Activated naive CD8-positive, alpha-beta T cell (primary cell): Measurements from ENCODE around the gene RPS6KA2.

ENCODE experiments used
- H3K27ac Mint-ChIP-seq: one replicate; pipeline ENCODE4 v1.8.0; 2021; ENCODE audit warnings: mixed read lengths
- H3K27me3 Mint-ChIP-seq: one replicate; pipeline ENCODE4 v1.8.0; 2021; ENCODE audit warnings: mixed read lengths
- H3K36me3 Mint-ChIP-seq: one replicate; pipeline ENCODE4 v1.8.0; 2021; ENCODE audit warnings: mixed read lengths
- H3K4me1 Mint-ChIP-seq: one replicate; pipeline ENCODE4 v1.8.0; 2021; ENCODE audit warnings: low read depth, mixed read lengths
- H3K4me3 Mint-ChIP-seq: one replicate; pipeline ENCODE4 v1.8.0; 2021; ENCODE audit warnings: mild to moderate bottlenecking, mixed read lengths
- H3K9me3 Mint-ChIP-seq: one replicate; pipeline ENCODE4 v1.8.0; 2021; ENCODE audit warnings: low read depth, mixed read lengths

The RPS6KA2 gene

DNA sequence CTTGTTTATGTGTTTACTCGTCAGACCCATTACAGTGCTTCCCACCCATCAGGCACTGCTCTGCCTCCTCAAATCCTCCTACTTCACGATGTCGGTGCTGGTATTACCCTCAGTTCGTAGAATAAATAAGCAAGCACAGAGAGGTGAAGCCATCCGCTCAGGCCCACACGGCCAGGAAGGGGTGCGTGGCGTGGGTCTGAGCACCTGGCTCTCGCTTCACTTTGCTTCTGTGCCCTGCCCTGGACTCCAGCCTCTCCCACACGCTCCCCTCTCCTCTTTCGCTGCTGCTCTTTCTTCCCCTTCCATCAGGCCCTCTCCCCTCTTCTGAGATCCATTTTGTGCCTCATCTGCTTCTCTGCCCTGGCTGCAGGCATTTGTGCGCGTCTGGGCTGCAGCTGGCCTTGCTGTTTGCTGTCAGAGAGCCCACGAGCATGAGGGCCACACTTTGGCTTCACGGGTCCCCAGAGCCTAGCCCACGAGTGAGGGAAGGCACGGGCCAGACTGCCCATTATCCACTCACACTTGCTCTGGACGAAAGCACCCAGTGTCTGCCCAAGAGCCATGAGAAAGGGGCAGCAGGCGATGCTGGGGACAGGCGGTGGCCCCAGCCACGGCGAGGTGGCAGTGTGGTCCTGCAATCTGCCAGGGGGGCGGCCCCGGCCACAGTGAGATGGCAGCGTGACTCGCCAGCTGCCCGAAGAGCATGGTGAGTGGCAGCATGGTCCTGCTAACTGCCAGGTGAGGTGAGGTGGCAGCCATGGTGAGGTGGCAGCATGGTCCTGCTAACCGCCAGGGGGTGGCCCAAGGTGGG is 148.1 kb downstream of the RPS6KA2 start:
- Mint-ChIP-seq H3K9me3 (no peaks in the 10 kb centered on the region), H3K27me3 (no peaks in the 10 kb centered on the region), H3K27ac (no peak overlapping the region), H3K36me3 (peaks cover 3% of the 10 kb centered on the region), H3K4me3 (no peak overlapping the region), H3K4me1 (peaks cover 3% of the 10 kb centered on the region)

DNA sequence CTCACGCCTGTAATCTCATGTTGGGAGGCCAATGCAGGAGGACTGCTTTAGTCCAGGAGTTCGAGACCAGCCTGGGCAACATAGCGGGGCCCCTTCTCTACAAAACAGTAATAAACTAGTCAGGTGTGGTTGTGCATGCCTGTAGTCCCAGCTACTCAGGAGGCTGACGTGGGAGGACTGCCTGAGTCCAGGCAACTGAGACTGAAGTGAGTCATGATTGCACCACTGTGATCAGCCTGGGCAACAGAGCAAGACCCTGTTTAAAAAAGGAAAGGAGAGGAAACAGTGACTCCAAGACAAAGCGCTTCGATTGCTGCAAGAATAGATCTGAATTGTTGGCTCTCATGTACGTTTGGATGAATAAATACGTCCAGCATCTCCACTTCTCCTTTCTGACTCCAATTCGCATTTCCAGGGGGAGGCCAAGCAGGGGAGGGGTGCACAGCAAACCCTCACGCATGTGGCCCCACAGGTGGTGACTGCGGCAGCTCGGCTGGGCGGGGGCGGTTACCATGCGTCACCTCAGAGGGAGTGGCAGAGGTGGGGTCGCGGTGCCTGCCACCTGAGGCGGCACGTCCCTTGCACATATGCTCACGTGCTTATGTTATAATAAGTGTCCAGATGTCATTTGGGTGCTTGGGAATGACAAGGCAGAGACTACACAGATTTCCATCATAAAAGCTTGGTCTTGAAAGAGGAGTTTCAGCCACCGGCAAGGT is 149.2 kb downstream of the RPS6KA2 start:
- H3K36me3 Mint-ChIP-seq: peaks cover 3% of the 10 kb centered on the region
- peaks cover 4% of the 10 kb centered on the region for H3K4me1 Mint-ChIP-seq
- H3K27me3 Mint-ChIP-seq: no peaks in the 10 kb centered on the region
- no peaks in the 10 kb centered on the region for H3K9me3 Mint-ChIP-seq
- no peak overlapping the region for H3K4me3 Mint-ChIP-seq
- H3K27ac Mint-ChIP-seq: no peak overlapping the region

DNA sequence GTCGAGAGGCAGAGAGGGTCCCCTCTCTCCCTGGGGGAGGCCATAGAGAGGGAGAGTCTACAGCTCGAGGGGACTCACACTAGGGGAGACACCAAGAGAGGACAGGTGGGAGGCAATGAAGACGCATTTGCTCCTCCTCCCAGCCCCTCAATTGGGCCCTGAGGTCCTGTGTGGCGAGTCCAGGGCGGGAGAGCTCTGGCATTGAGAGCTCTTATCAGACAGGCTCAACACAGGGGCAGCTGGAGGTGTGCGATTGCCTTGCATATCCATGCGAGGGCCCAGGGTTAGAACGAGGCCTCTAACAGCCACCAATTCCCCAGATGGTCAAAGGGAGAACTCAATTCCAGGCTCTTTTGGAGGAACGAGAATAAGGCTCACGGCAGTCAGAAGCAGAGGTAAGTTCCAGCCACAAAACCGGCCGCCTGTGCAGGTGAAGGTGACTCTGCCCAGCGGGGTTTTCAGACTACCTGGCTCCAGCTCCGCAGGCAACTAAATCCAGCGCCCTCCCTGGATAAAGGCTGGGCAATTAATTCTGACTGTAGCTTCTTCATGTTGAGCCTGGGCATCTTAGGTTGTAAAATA is 150.3 kb downstream of the RPS6KA2 start:
- no peak overlapping the region for H3K27ac Mint-ChIP-seq
- H3K4me1 Mint-ChIP-seq: peaks cover 4% of the 10 kb centered on the region
- peaks cover 3% of the 10 kb centered on the region for H3K36me3 Mint-ChIP-seq
- no peaks in the 10 kb centered on the region for H3K27me3 Mint-ChIP-seq
- H3K9me3 Mint-ChIP-seq: no peaks in the 10 kb centered on the region
- no peak overlapping the region for H3K4me3 Mint-ChIP-seq

DNA sequence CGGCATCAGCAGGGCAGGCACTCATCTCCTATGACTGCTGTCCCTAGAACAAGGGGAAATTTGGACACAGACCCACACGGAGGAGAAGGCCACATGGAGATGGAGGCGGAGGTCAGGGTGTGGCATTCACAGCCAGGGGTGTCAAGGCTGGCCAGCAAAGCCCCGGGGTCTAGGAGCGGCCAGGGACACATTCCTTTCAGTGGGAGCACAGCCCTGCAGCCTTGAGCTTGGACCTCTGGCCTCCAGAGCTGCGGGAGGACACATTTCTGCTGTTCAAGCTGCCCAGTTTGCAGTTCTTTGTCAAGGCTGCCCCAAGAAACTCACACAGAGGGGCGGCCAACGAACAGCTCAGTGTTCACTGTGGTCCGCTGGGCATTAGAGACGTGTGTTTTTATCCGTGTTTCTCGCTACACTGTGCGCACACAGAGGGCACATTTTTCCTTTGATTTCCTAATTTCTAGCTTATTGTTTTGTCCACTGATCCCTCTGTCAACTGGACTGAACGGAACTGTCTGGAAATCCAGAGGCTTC is 150.9 kb downstream of the RPS6KA2 start:
- Mint-ChIP-seq H3K36me3 (peaks cover 3% of the 10 kb centered on the region), H3K4me1 (peaks cover 4% of the 10 kb centered on the region), H3K27ac (no peak overlapping the region), H3K27me3 (no peaks in the 10 kb centered on the region), H3K9me3 (no peaks in the 10 kb centered on the region), H3K4me3 (no peak overlapping the region)

DNA sequence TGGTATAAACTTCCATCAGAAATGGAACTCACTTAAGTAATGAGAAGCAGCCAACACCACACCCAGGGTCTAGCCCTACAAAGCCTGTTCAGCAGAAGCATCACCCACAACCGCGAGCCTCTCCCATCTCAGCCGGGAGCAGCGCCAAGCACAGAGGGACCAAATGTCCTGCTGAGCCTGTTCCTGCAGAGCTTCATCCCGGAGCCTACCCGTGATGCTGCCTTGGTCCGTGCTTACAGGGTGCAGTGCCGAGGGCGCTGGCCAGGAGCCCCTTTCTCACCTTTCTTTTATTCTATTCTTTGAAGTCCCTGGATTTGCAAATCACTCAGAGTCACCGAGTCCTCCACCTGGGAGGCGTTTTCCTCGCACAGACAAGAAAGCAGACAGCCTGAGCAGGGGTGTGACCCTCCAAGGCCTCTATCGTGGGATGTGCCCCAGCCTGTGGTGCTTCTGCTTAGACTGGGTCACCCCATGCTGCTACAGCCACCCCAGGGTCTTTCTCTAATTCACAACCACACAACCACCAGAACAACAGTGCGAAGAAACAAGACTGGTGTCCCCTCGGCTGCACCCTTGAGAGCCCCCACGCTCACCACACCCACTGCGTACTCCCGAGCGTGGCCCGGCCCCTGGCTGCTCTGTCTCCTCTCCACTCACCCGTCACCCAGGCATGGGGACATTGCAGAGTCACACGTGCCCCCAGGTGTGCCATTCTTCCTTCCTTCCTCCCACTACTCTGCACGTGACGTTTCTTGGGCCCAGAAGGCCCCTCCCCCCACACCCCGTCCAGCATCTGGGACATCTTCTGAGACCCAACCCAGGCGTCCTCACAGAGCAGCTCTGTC is 152.1 kb downstream of the RPS6KA2 start:
- no peaks in the 10 kb centered on the region for H3K27me3 Mint-ChIP-seq
- H3K36me3 Mint-ChIP-seq: peaks cover 3% of the 10 kb centered on the region
- no peak overlapping the region for H3K27ac Mint-ChIP-seq
- H3K4me1 Mint-ChIP-seq: peaks cover 4% of the 10 kb centered on the region
- H3K9me3 Mint-ChIP-seq: no peaks in the 10 kb centered on the region
- H3K4me3 Mint-ChIP-seq: no peak overlapping the region

DNA sequence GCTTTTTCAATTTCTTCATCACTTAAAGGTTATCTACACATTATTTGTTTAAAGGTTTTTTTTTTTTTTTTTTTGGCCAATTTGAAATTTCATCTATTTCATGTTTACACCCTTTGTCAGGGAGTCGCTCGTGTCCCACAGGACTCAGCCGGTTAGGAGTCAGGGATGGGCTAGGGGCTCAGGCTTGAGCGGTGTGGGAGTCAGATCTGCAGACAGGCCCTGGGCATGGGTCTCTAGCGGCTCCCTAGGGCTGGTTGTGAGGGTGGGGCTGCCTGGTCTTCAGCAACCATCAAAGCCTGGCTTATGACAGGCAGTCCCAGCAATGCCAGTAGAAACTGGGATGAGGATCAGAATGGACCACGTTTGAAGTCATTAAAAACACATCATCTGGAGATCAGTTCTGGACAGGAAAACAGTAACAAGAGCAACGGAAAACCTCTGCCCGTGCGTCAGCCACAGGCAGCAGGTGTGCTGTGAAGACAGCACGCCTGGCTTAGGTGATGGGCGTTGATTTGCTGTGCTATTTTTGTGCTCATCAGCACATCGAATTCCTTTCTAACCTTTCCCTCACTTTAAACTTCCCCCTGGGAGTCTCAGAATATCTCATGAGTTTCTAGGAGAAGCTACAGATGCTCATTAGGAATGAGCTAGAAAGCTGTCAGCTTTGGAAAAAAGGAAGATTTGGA is 153.0 kb downstream of the RPS6KA2 start:
- no peak overlapping the region for H3K4me3 Mint-ChIP-seq
- no peaks in the 10 kb centered on the region for H3K27me3 Mint-ChIP-seq
- peaks cover 4% of the 10 kb centered on the region for H3K4me1 Mint-ChIP-seq
- H3K27ac Mint-ChIP-seq: no peak overlapping the region
- no peaks in the 10 kb centered on the region for H3K36me3 Mint-ChIP-seq
- H3K9me3 Mint-ChIP-seq: no peaks in the 10 kb centered on the region

DNA sequence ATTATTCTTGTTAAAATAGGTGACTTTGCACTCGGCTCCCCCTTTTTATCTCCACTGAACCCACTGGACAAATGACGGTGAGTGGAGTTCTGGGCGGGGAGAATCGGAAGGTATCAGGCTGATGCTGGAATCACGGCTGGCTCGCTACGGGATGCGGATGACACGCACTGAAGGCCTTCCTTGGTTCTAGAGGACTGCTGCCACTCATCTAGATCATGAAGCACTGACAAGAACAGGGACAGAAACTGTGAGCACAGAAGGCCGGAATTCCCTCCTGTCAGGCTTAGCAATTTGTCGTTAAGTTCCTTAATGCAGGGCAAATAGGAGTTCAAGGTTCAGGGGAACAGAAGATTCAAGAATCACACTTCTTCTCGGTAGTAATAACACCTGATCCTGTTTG is 154.4 kb downstream of the RPS6KA2 start:
- no peaks in the 10 kb centered on the region for H3K9me3 Mint-ChIP-seq
- peaks cover 4% of the 10 kb centered on the region for H3K4me1 Mint-ChIP-seq
- no peaks in the 10 kb centered on the region for H3K36me3 Mint-ChIP-seq
- no peak overlapping the region for H3K4me3 Mint-ChIP-seq
- H3K27ac Mint-ChIP-seq: no peak overlapping the region
- no peaks in the 10 kb centered on the region for H3K27me3 Mint-ChIP-seq

DNA sequence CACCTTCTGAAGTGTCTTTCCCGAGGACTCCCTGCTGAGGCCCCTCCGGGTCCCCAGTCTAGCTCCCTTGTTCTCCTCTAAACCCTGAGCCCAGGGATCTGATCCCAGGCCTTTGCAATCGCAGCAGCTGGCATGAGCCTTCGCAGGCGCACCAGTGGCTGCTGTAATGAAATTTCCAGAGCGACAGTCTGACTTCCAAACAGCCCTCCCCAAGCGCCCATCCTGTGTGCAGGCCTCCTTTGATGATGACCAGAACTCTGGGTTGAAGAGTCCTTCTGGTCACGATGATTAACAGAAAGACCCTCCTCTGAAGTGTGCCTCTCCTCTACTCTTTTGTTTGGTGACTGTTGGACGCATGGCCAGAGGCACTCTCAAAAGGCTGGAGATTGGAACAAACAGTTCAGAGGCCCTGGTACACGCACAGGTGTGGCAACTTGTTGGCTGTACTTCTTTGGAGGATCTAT is 155.2 kb downstream of the RPS6KA2 start:
- peaks cover 4% of the 10 kb centered on the region for H3K4me1 Mint-ChIP-seq
- no peak overlapping the region for H3K27ac Mint-ChIP-seq

DNA sequence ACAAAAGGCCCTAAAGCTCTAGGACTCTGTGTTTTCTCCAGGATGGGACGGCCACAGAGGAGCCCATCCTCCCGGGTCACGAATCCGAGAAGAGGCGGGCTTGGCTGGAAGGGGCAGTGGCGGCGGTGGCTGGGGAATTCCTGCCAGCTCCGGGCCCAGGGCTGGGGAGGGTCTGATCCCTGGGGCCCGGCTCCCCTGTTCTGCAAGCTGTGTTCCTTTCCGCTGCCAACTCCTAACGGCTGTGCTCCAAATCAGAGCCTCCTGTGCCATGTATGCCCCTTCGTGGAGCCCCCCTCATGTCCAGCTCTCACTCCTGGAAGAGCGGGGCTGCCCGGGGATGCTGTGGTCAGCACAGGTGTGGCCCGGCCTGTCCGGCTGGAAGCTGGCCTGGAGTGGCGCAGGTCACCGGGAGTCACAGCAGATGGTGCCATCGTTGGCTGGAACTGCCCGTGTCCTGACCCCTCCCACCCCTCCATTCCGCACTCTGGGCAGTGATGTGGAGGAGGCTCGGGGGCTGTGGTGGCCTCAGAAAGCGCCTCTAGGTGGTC is 156.1 kb downstream of the RPS6KA2 start:
- peaks cover 4% of the 10 kb centered on the region for H3K36me3 Mint-ChIP-seq
- no peak overlapping the region for H3K4me3 Mint-ChIP-seq

More for the DNA sequence above, 155.2 kb downstream of the RPS6KA2 start:
- no peaks in the 10 kb centered on the region for H3K9me3 Mint-ChIP-seq
- H3K27me3 Mint-ChIP-seq: no peaks in the 10 kb centered on the region
- peaks cover 4% of the 10 kb centered on the region for H3K36me3 Mint-ChIP-seq
- no peak overlapping the region for H3K4me3 Mint-ChIP-seq

DNA sequence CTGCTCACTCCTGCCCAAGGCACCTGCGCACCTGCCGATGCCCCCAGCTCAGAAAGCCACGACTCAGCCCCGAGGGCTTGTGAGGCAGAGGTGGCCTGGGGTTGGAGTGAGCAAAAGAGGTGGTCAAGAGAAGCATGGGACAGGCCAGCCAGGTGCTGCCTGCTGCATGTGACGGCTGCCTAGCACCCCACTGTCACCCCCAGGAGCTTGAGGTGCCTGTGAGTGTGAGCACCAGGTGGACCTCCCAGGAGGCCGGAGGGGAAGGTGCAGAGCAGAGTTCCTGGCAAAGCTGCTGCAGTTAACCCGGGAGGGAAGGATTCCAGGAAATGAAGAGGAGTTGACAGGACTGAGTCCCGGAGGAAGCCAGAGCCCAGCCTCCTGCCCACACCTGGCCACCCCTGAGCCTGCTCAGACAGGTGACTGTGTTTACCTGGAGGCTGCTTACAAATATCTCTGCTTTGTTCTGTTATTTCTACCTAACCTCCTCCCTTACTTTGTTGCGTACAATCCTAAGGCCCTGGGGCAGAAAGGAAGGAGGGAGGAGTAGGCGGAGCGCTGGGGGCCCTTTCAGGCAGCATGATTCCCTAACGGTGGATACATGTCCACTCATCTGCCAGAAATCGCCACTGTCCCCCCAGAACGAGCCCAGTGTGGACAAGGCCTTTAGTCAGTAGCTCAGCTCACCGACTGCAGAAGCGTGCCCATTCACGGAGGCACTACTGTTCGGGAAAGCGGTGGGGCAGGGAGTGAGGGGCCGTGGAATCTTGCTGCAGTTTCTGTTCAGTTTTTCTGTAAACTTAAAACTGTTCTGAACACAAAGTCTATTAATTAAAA is 156.8 kb downstream of the RPS6KA2 start:
- peaks cover 4% of the 10 kb centered on the region for H3K36me3 Mint-ChIP-seq
- H3K4me1 Mint-ChIP-seq: peaks cover 4% of the 10 kb centered on the region
- H3K27me3 Mint-ChIP-seq: no peaks in the 10 kb centered on the region
- H3K4me3 Mint-ChIP-seq: no peak overlapping the region
- H3K9me3 Mint-ChIP-seq: no peaks in the 10 kb centered on the region
- H3K27ac Mint-ChIP-seq: no peak overlapping the region

More for the DNA sequence above, 156.1 kb downstream of the RPS6KA2 start:
- Mint-ChIP-seq H3K9me3 (no peaks in the 10 kb centered on the region), H3K27me3 (no peaks in the 10 kb centered on the region), H3K4me1 (peaks cover 4% of the 10 kb centered on the region), H3K27ac (no peak overlapping the region)

DNA sequence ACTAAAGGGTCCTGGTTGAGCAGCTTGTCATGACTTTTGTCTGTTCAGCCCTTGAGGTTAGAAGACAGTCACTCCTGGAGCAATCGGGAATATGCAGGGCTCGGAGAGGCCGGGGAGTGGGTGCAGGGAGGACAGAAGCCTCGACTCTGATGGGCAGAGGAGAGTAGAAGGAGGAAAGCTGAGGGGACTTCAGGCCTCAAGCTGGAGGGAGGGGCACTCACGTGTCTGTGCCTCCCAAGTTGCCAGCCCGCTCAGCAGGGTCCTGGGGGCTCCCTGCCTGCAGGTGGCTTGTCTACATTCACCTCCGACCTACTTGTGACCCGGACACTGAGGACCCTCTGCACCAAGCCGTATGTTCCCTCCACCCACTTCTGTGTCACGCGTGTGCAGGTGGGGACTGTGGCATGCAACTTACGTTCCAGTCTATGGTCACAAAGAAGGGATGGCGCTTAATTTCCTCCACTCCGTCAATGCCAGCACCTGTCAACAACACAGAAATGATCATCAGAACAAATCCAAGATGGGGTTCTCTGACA is 157.6 kb downstream of the RPS6KA2 start:
- H3K4me1 Mint-ChIP-seq: peaks cover 4% of the 10 kb centered on the region
- no peaks in the 10 kb centered on the region for H3K27me3 Mint-ChIP-seq
- no peaks in the 10 kb centered on the region for H3K9me3 Mint-ChIP-seq
- H3K27ac Mint-ChIP-seq: no peak overlapping the region
- peaks cover 4% of the 10 kb centered on the region for H3K36me3 Mint-ChIP-seq
- no peak overlapping the region for H3K4me3 Mint-ChIP-seq

DNA sequence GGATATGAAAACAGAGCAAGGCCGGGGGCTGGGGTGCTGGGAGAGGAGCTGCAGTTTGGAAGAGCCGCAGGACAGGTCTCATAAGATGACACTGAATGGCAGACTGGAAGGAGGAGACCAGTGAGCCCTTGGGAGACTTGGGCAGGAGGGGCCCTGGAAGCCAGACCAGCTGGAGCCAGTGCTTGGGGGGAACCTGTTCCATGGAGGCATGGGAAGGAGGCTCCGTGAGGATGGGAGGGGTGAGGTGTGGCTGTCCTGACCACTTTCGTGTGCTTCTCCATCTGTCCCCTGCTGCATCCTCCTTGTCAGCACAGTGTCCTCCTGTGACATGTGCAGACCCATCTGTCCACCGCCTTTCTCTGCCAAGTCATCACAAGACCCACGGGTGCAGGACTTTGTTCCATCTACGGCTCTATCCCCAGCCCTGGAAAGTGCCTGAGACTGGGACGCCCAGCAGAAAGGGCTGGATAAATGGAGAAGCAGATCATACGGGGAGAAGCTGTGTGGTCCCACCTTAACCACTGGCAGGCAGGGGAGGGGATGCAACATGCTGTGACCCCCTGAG is 159.5 kb downstream of the RPS6KA2 start:
- Mint-ChIP-seq H3K9me3 (no peaks in the 10 kb centered on the region), H3K27me3 (no peaks in the 10 kb centered on the region), H3K4me3 (no peak overlapping the region), H3K36me3 (peaks cover 4% of the 10 kb centered on the region), H3K4me1 (no peaks in the 10 kb centered on the region), H3K27ac (no peak overlapping the region)
